HCT116 (cell line): ENCODE data around the gene OR51E2. TPM values are rescaled to one million over a fixed set of nuclear protein-coding genes. Genes with fewer than 3 reads are reported as not detected.

Source experiments
- ATAC-seq: fragments of 200-7000 bp; cut with Tn5 transposase; 2 replicates; pipeline ENCODE4 v1.9.1; 2020; ENCODE audit warnings: mild to moderate bottlenecking, moderate library complexity
- BruUV-seq: library from RNA; stranded (reverse); fragments of 400-500 nt; replicated peaks from 2 replicates; lab custom pipeline; 2021; lab: Mats Ljungman, UMichigan
- CTCF ChIA-PET: fragments of 300-600 bp; sonication (Branson Sonifier 250); formaldehyde crosslinking; loops from one replicate; lab custom pipeline; 2021; ENCODE audit warnings: antibody characterized with exemption; lab: Charles Lee
- POLR2A ChIA-PET: fragments of 300-600, 350-600 bp; sonication (Branson Sonifier 250); formaldehyde crosslinking; loops from one replicate; lab custom pipeline; 2021; ENCODE audit warnings: antibody characterized with exemption; lab: Charles Lee
- RAD21 ChIA-PET, 2 experiments: fragments of 300-600 bp; sonication (Branson Sonifier 250); formaldehyde crosslinking; loops; one replicate each; lab custom pipeline; 2023; ENCODE audit warnings: low total read pairs in 2 of 2; ENCODE audit not compliant: uncharacterized antibody in 2 of 2, unreplicated experiment in 2 of 2, low non-redundant PET in 1 of 2; lab: Charles Lee
- DNase-seq: peaks from one replicate; pipeline ENCODE4 v3.0.0-alpha.2; 2010; ENCODE audit warnings: low read depth, low spot score
- H2AFZ ChIP-seq: fragments of 200-600 bp; shearing (Covaris generic), sonication (generic); 2 replicates; pipeline ENCODE4 v1.6.1; 2017; ENCODE audit warnings: low read depth, mixed run types, mixed read lengths, antibody characterized with exemption, low read length; ENCODE audit not compliant: poor library complexity, severe bottlenecking
- H3K27ac ChIP-seq: 2 replicates; pipeline ENCODE4 v1.5.1; 2012; ENCODE audit warnings: low read depth, low read length
- H3K27me3 ChIP-seq: fragments of 200-600 bp; sonication (generic); 2 replicates; pipeline ENCODE4 v1.6.1; 2016; ENCODE audit warnings: mixed run types, low read length, mixed read lengths; ENCODE audit not compliant: insufficient read depth
- H3K36me3 ChIP-seq, 2 experiments: fragments of 200-500 bp in 1 of 2; fragments of 200-600 bp in 1 of 2; sonication (Bioruptor generic) in 1 of 2; sonication (generic) in 1 of 2; 2 replicates each; pipeline versions ENCODE4 v1.5.1 to v1.6.1; 2014 to 2016; ENCODE audit warnings: low read length in 2 of 2, inconsistent platforms in 1 of 2, mixed read lengths in 1 of 2, mixed run types in 1 of 2; ENCODE audit not compliant: insufficient read depth in 2 of 2, control insufficient read depth in 1 of 2
- H3K4me1 ChIP-seq, 2 experiments: fragments of 200-600 bp in 1 of 2; sonication (generic) in 1 of 2; 2 replicates each; pipeline versions ENCODE4 v1.5.1 to v1.6.1; 2012 to 2017; ENCODE audit warnings: low read length in 2 of 2, inconsistent platforms in 1 of 2, mild to moderate bottlenecking in 1 of 2, mixed read lengths in 1 of 2, mixed run types in 1 of 2, moderate library complexity in 1 of 2; ENCODE audit not compliant: insufficient read depth in 2 of 2, control insufficient read depth in 1 of 2
- H3K4me2 ChIP-seq: fragments of 200-600 bp; sonication (generic); 2 replicates; pipeline ENCODE4 v1.6.1; 2017; ENCODE audit warnings: mixed run types, low read length, mixed read lengths
- H3K4me3 ChIP-seq, 2 experiments: fragments of 200-600 bp in 1 of 2; sonication (generic) in 1 of 2; replicated peaks in 1 of 2; 2 replicates each; pipeline ENCODE4 v1.5.1; 2011 to 2016; ENCODE audit warnings: low read length in 2 of 2, control low read depth in 1 of 2, low read depth in 1 of 2, mild to moderate bottlenecking in 1 of 2, mixed read lengths in 1 of 2, mixed run types in 1 of 2
- H3K79me2 ChIP-seq: fragments of 200-600 bp; sonication (generic); 2 replicates; pipeline ENCODE4 v1.6.1; 2017; ENCODE audit warnings: mild to moderate bottlenecking, mixed run types, low read length, moderate library complexity, mixed read lengths; ENCODE audit not compliant: insufficient read depth
- H3K9ac ChIP-seq: fragments of 200-600 bp; sonication (generic); 2 replicates; pipeline ENCODE4 v1.6.1; 2016; ENCODE audit warnings: low read length, mixed read lengths
- H3K9me2 ChIP-seq: fragments of 200-600 bp; sonication (generic), shearing (Covaris generic); 2 replicates; pipeline ENCODE4 v1.6.1; 2017; ENCODE audit warnings: mixed run types, mild to moderate bottlenecking, moderate library complexity; ENCODE audit not compliant: insufficient read depth
- H3K9me3 ChIP-seq, 2 experiments: fragments of 200-500 bp in 1 of 2; fragments of 200-600 bp in 1 of 2; sonication (Bioruptor generic) in 1 of 2; sonication (generic) in 1 of 2; 2 replicates each; pipeline ENCODE4 v1.6.1; 2014 to 2017; ENCODE audit warnings: low read length in 2 of 2, mixed read lengths in 2 of 2, inconsistent platforms in 1 of 2, low read depth in 1 of 2, mild to moderate bottlenecking in 1 of 2, mixed run types in 1 of 2, moderate library complexity in 1 of 2; ENCODE audit not compliant: control insufficient read depth in 1 of 2, insufficient read depth in 1 of 2
- H4K20me1 ChIP-seq: fragments of 200-600 bp; sonication (generic), shearing (Covaris generic); 2 replicates; pipeline ENCODE4 v1.6.1; 2017; ENCODE audit warnings: mixed run types, mild to moderate bottlenecking, moderate library complexity; ENCODE audit not compliant: insufficient read depth
- ELF1 ChIP-seq: IDR thresholded peaks from 2 replicates; pipeline ENCODE4 v1.6.1; 2012; ENCODE audit warnings: low read depth, borderline replicate concordance
- EZH2 ChIP-seq: fragments of 200-600 bp; sonication (generic); IDR thresholded peaks from 2 replicates; pipeline ENCODE4 v1.6.1; 2017; ENCODE audit warnings: antibody characterized with exemption, mixed run types
- POLR2A ChIP-seq: IDR thresholded peaks from 2 replicates; pipeline ENCODE4 v1.7.0; 2011; ENCODE audit warnings: borderline replicate concordance; ENCODE audit not compliant: insufficient read depth, insufficient read length; ENCODE audit errors: extremely low read depth
- RAD21 ChIP-seq: IDR thresholded peaks from 2 replicates; pipeline ENCODE4 v1.6.1; 2012; ENCODE audit warnings: low read depth, mild to moderate bottlenecking
- SIN3A ChIP-seq: IDR thresholded peaks from 2 replicates; pipeline ENCODE4 v1.6.1; 2012; ENCODE audit warnings: low read depth
- SRF ChIP-seq: IDR thresholded peaks from 2 replicates; pipeline ENCODE4 v1.6.1; 2012; ENCODE audit warnings: low read depth
- YY1 ChIP-seq: IDR thresholded peaks from 2 replicates; pipeline ENCODE4 v1.6.1; 2011; ENCODE audit warnings: low read length, low read depth, moderate library complexity, mild to moderate bottlenecking; ENCODE audit not compliant: insufficient replicate concordance; ENCODE audit errors: extremely low read depth
- ZFX ChIP-seq: fragments of 450-650 bp; IDR thresholded peaks from 2 replicates; pipeline ENCODE4 v1.6.1; 2017
- intact Hi-C: fragments of 100-400 bp; cut with micrococcal nuclease; formaldehyde crosslinking; loops from 2 replicates; pipeline ENCODE4 v1.10.0; 2022
- total RNA-seq: library from RNA; stranded (reverse); gene quantifications from one replicate; pipeline ENCODE4 v1.2.1, GENCODE V29; 2021; ENCODE audit not compliant: unreplicated experiment
- TF ChIP-seq, protein P1 (sequence below), 3 experiments: fragments of 200-600 bp in 1 of 3; sonication (generic) in 1 of 3; IDR thresholded peaks in 2 of 3; conservative IDR thresholded peaks in 1 of 3; 2 replicates each; pipeline ENCODE4 v1.5.1; 2012 to 2017; ENCODE audit warnings: low read depth in 2 of 3, low read length in 2 of 3, antibody characterized with exemption in 1 of 3, borderline replicate concordance in 1 of 3, control low read depth in 1 of 3, mild to moderate bottlenecking in 1 of 3, mixed read lengths in 1 of 3, mixed run types in 1 of 3, moderate library complexity in 1 of 3; ENCODE audit not compliant: insufficient read depth in 1 of 3

Gene OR51E2
- total RNA-seq, 1 experiment from 2014 or later = not detected

GRCh38 chr11:4642043-4642442 lies 55.6 kb downstream of the OR51E2 start (continued):
- TF ChIP-seq, protein P1, sequence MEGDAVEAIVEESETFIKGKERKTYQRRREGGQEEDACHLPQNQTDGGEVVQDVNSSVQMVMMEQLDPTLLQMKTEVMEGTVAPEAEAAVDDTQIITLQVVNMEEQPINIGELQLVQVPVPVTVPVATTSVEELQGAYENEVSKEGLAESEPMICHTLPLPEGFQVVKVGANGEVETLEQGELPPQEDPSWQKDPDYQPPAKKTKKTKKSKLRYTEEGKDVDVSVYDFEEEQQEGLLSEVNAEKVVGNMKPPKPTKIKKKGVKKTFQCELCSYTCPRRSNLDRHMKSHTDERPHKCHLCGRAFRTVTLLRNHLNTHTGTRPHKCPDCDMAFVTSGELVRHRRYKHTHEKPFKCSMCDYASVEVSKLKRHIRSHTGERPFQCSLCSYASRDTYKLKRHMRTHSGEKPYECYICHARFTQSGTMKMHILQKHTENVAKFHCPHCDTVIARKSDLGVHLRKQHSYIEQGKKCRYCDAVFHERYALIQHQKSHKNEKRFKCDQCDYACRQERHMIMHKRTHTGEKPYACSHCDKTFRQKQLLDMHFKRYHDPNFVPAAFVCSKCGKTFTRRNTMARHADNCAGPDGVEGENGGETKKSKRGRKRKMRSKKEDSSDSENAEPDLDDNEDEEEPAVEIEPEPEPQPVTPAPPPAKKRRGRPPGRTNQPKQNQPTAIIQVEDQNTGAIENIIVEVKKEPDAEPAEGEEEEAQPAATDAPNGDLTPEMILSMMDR (IDR thresholded peaks at IDR 0.05 in 2 of 3, conservative IDR thresholded peaks at IDR 0.05 in 1 of 3; ENCODE audit: borderline replicate concordance in 1 of 3, insufficient read depth in 1 of 3, low read depth in 2 of 3, low read length in 2 of 3) = no peak
- TF ChIP-seq ELF1 (no peak), POLR2A (no peak), SIN3A (no peak), RAD21 (no peak), YY1 (no peak), EZH2 (no peak)

- CTCF ChIA-PET = no interaction called here
- RAD21 ChIA-PET = no interaction called here
Measured at GRCh38 chr11:4641501-4641900, 56.2 kb downstream of the OR51E2 start.

More at GRCh38 chr11:4641501-4641900, 56.2 kb downstream of the OR51E2 start:
- Histone ChIP-seq H3K4me2 (no peak overlapping the region), H3K4me3 (no peak overlapping the region), H4K20me1 (no peaks in the 10 kb centered on the region), H3K27ac (no peak overlapping the region), H2AFZ (no peak overlapping the region), H3K4me1 (no peaks in the 10 kb centered on the region), H3K27me3 (peaks cover 58% of the 10 kb centered on the region), H3K9me3 (no peaks in the 10 kb centered on the region), H3K9ac (no peak overlapping the region), H3K9me2 (no peaks in the 10 kb centered on the region), H3K79me2 (no peaks in the 10 kb centered on the region), H3K36me3 (no peaks in the 10 kb centered on the region)
- intact Hi-C loops = no loop called here
- ATAC-seq (no peak), DNase-seq (no peak)
- TF ChIP-seq SRF (no peak), ZFX (no peak)
- BruUV-seq = no TSS peak
- POLR2A ChIA-PET = no interaction called here
